ENCODE data around the gene FAM81A.
"Not testable (repeated sequence)": the region's sequence is repeated elsewhere in the genome, so short reads cannot be mapped to it uniquely, and the experiment has no call there.

The FAM81A gene

GRCh38 chr15:59437817-59438624 lies at the start of gene FAM81A:
FAM81A (plus strand) TSS chr15:59438186; CDS start chr15:59458627, 20,441 bp downstream.
- DNase-seq (ENCODE audit: low read depth): peak; percentile 30

GRCh38 chr15:59388670-59389069 lies 49.3 kb upstream of the FAM81A start:
- no peak for DNase-seq (ENCODE audit: low read depth)

GRCh38 chr15:59392299-59392698 lies 45.7 kb upstream of the FAM81A start:
- DNase-seq (ENCODE audit: low read depth): no peak

- DNase-seq (ENCODE audit: low read depth): no peak
Observed at GRCh38 chr15:59394166-59394661, 43.8 kb upstream of the FAM81A start.

GRCh38 chr15:59396211-59396610 lies 41.8 kb upstream of the FAM81A start:
- DNase-seq (ENCODE audit: low read depth): no peak

- no peak for DNase-seq (ENCODE audit: low read depth)
Observed at GRCh38 chr15:59396679-59397078, 41.3 kb upstream of the FAM81A start.

GRCh38 chr15:59398220-59398619 lies 39.8 kb upstream of the FAM81A start:
- no peak for DNase-seq (ENCODE audit: low read depth)

- no peak for DNase-seq (ENCODE audit: low read depth)
Observed at GRCh38 chr15:59399465-59400102, 38.4 kb upstream of the FAM81A start.

GRCh38 chr15:59400103-59400813 lies 37.7 kb upstream of the FAM81A start:
- DNase-seq (ENCODE audit: low read depth): no peak

GRCh38 chr15:59401051-59401823 lies 36.7 kb upstream of the FAM81A start:
- not testable (repeated sequence) for DNase-seq (ENCODE audit: low read depth)

GRCh38 chr15:59401824-59402569 lies 36.0 kb upstream of the FAM81A start:
- DNase-seq (ENCODE audit: low read depth): no peak

GRCh38 chr15:59405079-59405478 lies 32.9 kb upstream of the FAM81A start:
- DNase-seq (ENCODE audit: low read depth): no peak

GRCh38 chr15:59406446-59406845 lies 31.5 kb upstream of the FAM81A start:
- DNase-seq (ENCODE audit: low read depth): no peak

- no peak for DNase-seq (ENCODE audit: low read depth)
Observed at GRCh38 chr15:59407946-59408345, 30.0 kb upstream of the FAM81A start.

- DNase-seq (ENCODE audit: low read depth): no peak
Observed at GRCh38 chr15:59410391-59410896, 27.5 kb upstream of the FAM81A start.

GRCh38 chr15:59413577-59413976 lies 24.4 kb upstream of the FAM81A start:
- DNase-seq (ENCODE audit: low read depth): no peak

GRCh38 chr15:59416816-59417215 lies 21.2 kb upstream of the FAM81A start:
- no peak for DNase-seq (ENCODE audit: low read depth)

GRCh38 chr15:59419170-59419569 lies 18.8 kb upstream of the FAM81A start:
- no peak for DNase-seq (ENCODE audit: low read depth)

GRCh38 chr15:59420108-59420507 lies 17.9 kb upstream of the FAM81A start:
- DNase-seq (ENCODE audit: low read depth): no peak

- DNase-seq (ENCODE audit: low read depth): no peak
Observed at GRCh38 chr15:59420986-59421618, 16.9 kb upstream of the FAM81A start.
